Adrenal gland (tissue), 12 donors: ENCODE data around the gene BTBD1. TPM values are rescaled to one million over a fixed set of nuclear protein-coding genes. Genes with fewer than 3 reads are reported as not detected.

ENCODE experiments used
- DNase-seq, 7 donors: peaks; one replicate each; pipeline ENCODE4 v3.0.0-alpha.2; 2019 to 2020
- H3K27ac ChIP-seq, 5 donors: fragments of 200-600 bp; sonication (generic) in 4 of 5; 1 replicate in 3 of 5; 2 replicates in 2 of 5; pipeline versions ENCODE4 v1.5.1 to v1.8.0; 2016 to 2020; ENCODE audit warnings: mild to moderate bottlenecking in 1 of 5
- H3K27me3 ChIP-seq: fragments of 200-600 bp; 2 replicates; pipeline ENCODE4 v1.8.0; 2021
- H3K36me3 ChIP-seq, 2 donors: fragments of 200-600 bp; replicated peaks in 1 of 2; 1 replicate in 1 of 2; 2 replicates in 1 of 2; pipeline versions ENCODE4 v1.5.1 to v1.8.0; 2018 to 2022
- H3K4me1 ChIP-seq, 2 donors: fragments of 200-600 bp; replicated peaks in 1 of 2; 1 replicate in 1 of 2; 2 replicates in 1 of 2; pipeline versions ENCODE4 v1.5.1 to v1.8.0; 2018 to 2021
- H3K4me3 ChIP-seq, 4 donors: fragments of 200-600 bp; sonication (generic) in 3 of 4; one replicate each; pipeline ENCODE4 v1.5.1; 2016 to 2018
- H3K9me3 ChIP-seq, 3 donors: fragments of 200-600 bp; sonication (generic) in 1 of 3; replicated peaks in 1 of 3; 1 replicate in 2 of 3; 2 replicates in 1 of 3; pipeline versions ENCODE4 v1.5.1 to v1.8.0; 2016 to 2021
- POLR2A ChIP-seq, 2 donors: fragments of 450-650 bp; IDR thresholded peaks; one replicate each; pipeline ENCODE4 v1.6.1; 2017; ENCODE audit warnings: antibody characterized with exemption in 2 of 2, mild to moderate bottlenecking in 2 of 2, moderate library complexity in 1 of 2
- WGBS, 4 donors: extraction: QIAGEN DNeasy Blood & Tissue Kit in 2 of 4; methylation state at CpG; one replicate each; pipeline versions ENCODE4 v1.1.5 to v1.1.7; 2013 to 2017; 5-methylcytosine and 5-hydroxymethylcytosine counted together
- intact Hi-C, 2 donors: fragments of 100-400 bp; cut with DNase I; formaldehyde crosslinking; loops; one replicate each; pipeline versions ENCODE4 v1.14.1 to v1.15.0; 2022 to 2023
- polyA plus RNA-seq, 3 donors: library from polyadenylated mRNA; stranded (reverse); fragments of 200-250 nt in 2 of 3; fragments of 350-450 nt in 1 of 3; fragmentation: Illumina TruSeq in 1 of 3; extraction: RNeasy Lipid Tissue Mini Kit (QIAGEN cat#74804) in 1 of 3; gene quantifications; one replicate each; pipeline ENCODE4 v1.2.3, GENCODE V29; 2013 to 2014
- total RNA-seq, 9 donors: library from RNA; depleted of rRNA in 4 of 9; stranded (reverse); fragments of >200 nt in 4 of 9; fragments of 120-200 nt in 1 of 9; fragmentation: NEBNext Ultra II Directional in 1 of 9; extraction: Animal tissue kit (Norgen Biotek cat#: 25700) in 1 of 9; gene quantifications; one replicate each; pipeline versions ENCODE4 v1.1.0 to v1.2.4, GENCODE V29; 2013 to 2023
- TF ChIP-seq, protein P1 (sequence below), 6 experiments: fragments of 450-650 bp in 4 of 6; fragments of 200-600 bp in 2 of 6; sonication (generic) in 1 of 6; IDR thresholded peaks; 1 replicate in 5 of 6; 2 replicates in 1 of 6; pipeline versions ENCODE4 v1.5.1 to v1.8.0; 2016 to 2021; ENCODE audit warnings: antibody characterized with exemption in 6 of 6, mild to moderate bottlenecking in 2 of 6, moderate library complexity in 1 of 6
- donor health status: healthy with polysubstance abuse.
- donor health status: Bipolar disorder and iron deficiency.
- donor health status: DM: yes; HTN: yes; CAD: no.
- donor health status: DM: no; HTN: no; CAD: no.
- donor health status: DM: no; HTN: no; CAD: no.
- donor health status: DM: yes; HTN: yes; CAD: no.

BTBD1 gene
- total and polyA plus RNA-seq, 12 donors, result 7.2 to 72.6 (median 49.7) TPM

DNA sequence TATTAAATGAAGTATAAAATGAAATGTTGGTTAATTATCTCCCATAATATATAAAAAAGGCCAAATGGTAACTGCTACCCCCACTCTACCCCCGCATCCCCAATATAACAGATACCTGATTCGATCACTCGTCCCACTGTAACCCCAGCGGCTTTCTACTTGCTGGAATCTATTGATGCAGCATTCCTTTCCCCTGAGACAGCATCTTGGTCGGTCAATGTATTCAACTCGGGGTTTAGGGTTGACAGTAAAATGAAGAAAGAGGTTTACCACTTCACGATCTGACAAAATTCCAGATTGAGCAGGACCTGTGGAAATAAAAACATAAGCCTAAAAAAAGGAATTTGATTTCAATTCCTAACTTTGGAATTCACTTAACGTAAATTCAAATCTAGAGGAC is 37.0 kb downstream of the BTBD1 start:
- 93 to 97% (median 96%) methylated on average over 8 of the region's 8 CpGs for WGBS, 4 donors
- TF ChIP-seq, protein P1, sequence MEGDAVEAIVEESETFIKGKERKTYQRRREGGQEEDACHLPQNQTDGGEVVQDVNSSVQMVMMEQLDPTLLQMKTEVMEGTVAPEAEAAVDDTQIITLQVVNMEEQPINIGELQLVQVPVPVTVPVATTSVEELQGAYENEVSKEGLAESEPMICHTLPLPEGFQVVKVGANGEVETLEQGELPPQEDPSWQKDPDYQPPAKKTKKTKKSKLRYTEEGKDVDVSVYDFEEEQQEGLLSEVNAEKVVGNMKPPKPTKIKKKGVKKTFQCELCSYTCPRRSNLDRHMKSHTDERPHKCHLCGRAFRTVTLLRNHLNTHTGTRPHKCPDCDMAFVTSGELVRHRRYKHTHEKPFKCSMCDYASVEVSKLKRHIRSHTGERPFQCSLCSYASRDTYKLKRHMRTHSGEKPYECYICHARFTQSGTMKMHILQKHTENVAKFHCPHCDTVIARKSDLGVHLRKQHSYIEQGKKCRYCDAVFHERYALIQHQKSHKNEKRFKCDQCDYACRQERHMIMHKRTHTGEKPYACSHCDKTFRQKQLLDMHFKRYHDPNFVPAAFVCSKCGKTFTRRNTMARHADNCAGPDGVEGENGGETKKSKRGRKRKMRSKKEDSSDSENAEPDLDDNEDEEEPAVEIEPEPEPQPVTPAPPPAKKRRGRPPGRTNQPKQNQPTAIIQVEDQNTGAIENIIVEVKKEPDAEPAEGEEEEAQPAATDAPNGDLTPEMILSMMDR (IDR thresholded peaks at IDR 0.05), result no peak
- no peak for TF ChIP-seq POLR2A (IDR thresholded peaks at IDR 0.05)
- Histone ChIP-seq H3K4me3 (no peak overlapping the region), H3K4me1 (no peaks in the 10 kb centered on the region), H3K27me3 (no peaks in the 10 kb centered on the region), H3K9me3 (no peaks in the 10 kb centered on the region), H3K27ac (no peak overlapping the region), H3K36me3 (peaks cover 0 to 18% of the 10 kb centered on the region in 2 donors)
- DNase-seq, result no peak
- intact Hi-C loops, result no loop called here

DNA sequence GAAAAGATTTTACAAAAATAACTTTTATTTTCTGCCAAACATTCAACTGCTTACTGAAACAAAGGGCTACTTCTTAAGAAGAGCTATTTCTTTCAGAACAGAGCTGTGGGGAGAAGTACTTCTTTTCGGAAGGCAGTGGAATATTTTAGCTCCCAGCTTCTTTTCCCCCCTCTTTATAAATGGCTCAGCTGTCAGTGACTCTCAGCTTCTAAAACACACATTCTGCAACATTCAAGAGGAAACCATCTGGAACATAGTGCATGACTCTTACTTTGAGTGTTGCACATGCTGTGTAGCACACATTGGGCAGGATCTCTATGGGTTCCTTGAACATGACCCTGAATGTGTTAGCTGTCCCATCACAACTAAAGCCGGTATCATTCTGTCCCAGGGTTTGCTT is 48.6 kb downstream of the BTBD1 start:
- 83 to 90% (median 83%) methylated on average over 2 of the region's 2 CpGs for WGBS, 4 donors
- peaks cover 0 to 44% of the 10 kb centered on the region in 2 donors for H3K36me3 ChIP-seq
- no peaks in the 10 kb centered on the region for H3K27me3 ChIP-seq
- no peak for TF ChIP-seq POLR2A (IDR thresholded peaks at IDR 0.05)
- TF ChIP-seq, protein P1 (IDR thresholded peaks at IDR 0.05), result no peak
- H3K27ac ChIP-seq, result no peak overlapping the region
- no peaks in the 10 kb centered on the region for H3K4me1 ChIP-seq
- intact Hi-C loops, result no loop called here
- DNase-seq, result no peak
- H3K9me3 ChIP-seq, result no peaks in the 10 kb centered on the region
- no peak overlapping the region for H3K4me3 ChIP-seq

DNA sequence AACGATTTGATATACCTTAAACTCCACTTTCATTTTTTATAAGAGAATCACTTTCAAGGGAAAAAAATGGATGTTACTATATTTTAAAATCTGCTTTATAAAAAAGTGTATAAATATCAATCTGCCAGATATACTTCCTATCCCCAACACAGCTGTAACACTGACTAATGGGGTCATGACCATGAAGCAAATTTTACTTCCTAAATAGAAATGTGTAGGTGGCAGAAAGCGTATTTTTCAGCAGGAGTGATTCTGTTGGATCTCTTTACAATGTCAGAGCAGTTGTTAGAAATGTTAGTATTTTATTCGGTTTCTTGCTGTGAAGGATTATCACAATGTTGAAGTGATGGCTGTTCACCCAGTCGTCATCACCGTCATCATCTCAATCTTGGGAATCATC is 50.1 kb downstream of the BTBD1 start:
- peaks cover 4 to 6% of the 10 kb centered on the region in 2 donors for H3K4me1 ChIP-seq
- TF ChIP-seq POLR2A (IDR thresholded peaks at IDR 0.05), result no peak
- TF ChIP-seq, protein P1 (IDR thresholded peaks at IDR 0.05), result no peak
- intact Hi-C loops, result no loop called here
- H3K36me3 ChIP-seq, result peaks cover 0 to 43% of the 10 kb centered on the region in 2 donors
- no peaks in the 10 kb centered on the region for H3K9me3 ChIP-seq
- H3K27me3 ChIP-seq, result no peaks in the 10 kb centered on the region
- H3K4me3 ChIP-seq, result no peak overlapping the region
- DNase-seq, result no peak
- no peak overlapping the region for H3K27ac ChIP-seq
- 84 to 88% (median 85%) methylated on average over 5 of the region's 5 CpGs for WGBS, 4 donors

DNA sequence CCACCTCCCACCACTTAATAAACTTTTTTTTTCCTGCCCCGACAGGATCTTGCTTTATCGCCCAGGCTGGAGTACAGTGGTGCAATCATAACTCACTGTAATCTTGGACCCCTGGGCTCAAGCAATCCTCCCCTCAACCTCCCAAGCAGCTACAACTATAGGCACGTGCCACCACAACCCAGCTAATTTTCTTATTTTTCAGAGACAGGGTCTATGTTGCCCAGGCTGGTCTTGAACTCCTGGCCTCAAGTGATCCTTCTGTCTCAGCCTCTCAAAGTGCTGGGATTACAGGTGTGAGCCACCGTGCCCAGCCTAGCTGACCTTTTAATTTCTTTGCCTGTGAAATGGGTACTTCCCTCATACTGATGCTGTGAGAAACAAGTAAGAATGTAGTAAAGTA is 51.7 kb downstream of the BTBD1 start:
- Histone ChIP-seq H3K9me3 (no peaks in the 10 kb centered on the region), H3K36me3 (peaks cover 0 to 34% of the 10 kb centered on the region in 2 donors), H3K4me3 (no peak overlapping the region), H3K4me1 (peaks cover 8 to 13% of the 10 kb centered on the region in 2 donors), H3K27ac (no peak overlapping the region), H3K27me3 (no peaks in the 10 kb centered on the region)
- intact Hi-C loops, result no loop called here
- DNase-seq, result no peak
- TF ChIP-seq, protein P1 (IDR thresholded peaks at IDR 0.05), result no peak
- WGBS, 4 donors, result 83 to 93% (median 87%) methylated on average over 4 of the region's 4 CpGs
